HL-60 (cell line): ENCODE data around the gene NFIA.

Source experiments
- DNase-seq, 2 experiments: peaks; one replicate each; pipeline ENCODE4 v3.0.0-alpha.2; 2010 to 2020; ENCODE audit warnings: low read depth in 1 of 2, low spot score in 1 of 2
- H3K27ac ChIP-seq: fragments of 250-450 bp; sonication (Bioruptor Pico); replicated peaks from 2 replicates; pipeline ENCODE4 v1.5.1; 2020; ENCODE audit warnings: mild to moderate bottlenecking, moderate library complexity
- H3K27me3 ChIP-seq: fragments of 250-450 bp; sonication (Bioruptor Pico); 2 replicates; pipeline ENCODE4 v1.5.1; 2021; ENCODE audit warnings: mild to moderate bottlenecking, moderate library complexity; ENCODE audit not compliant: insufficient read depth, poor library complexity, severe bottlenecking
- H3K4me3 ChIP-seq: replicated peaks from 2 replicates; pipeline ENCODE4 v1.5.1; 2011; ENCODE audit warnings: mild to moderate bottlenecking, control low read depth, low read length; ENCODE audit not compliant: insufficient read depth
- CTCF ChIP-seq: IDR thresholded peaks from one replicate; pipeline ENCODE4 v1.5.1; 2011; ENCODE audit warnings: low read length, control low read depth, inconsistent platforms; ENCODE audit not compliant: insufficient read depth
- GABPA ChIP-seq: IDR thresholded peaks from 2 replicates; pipeline ENCODE4 v1.6.1; 2012; ENCODE audit warnings: low read depth
- POLR2AphosphoS5 ChIP-seq: IDR thresholded peaks from 2 replicates; pipeline ENCODE4 v1.6.1; 2012; ENCODE audit warnings: low read depth
- REST ChIP-seq: IDR thresholded peaks from 2 replicates; pipeline ENCODE4 v1.6.1; 2012; ENCODE audit warnings: low read depth; ENCODE audit not compliant: insufficient replicate concordance
- SPI1 ChIP-seq: IDR thresholded peaks from 2 replicates; pipeline ENCODE4 v1.6.1; 2012; ENCODE audit warnings: low read depth, mild to moderate bottlenecking, borderline replicate concordance

NFIA gene

GRCh38 chr1:61356016-61356415, 273.7 kb downstream of the NFIA start:
- no peak overlapping the region for H3K27ac ChIP-seq
- H3K27me3 ChIP-seq, result no peaks in the 10 kb centered on the region
- no peak for DNase-seq
- no peak overlapping the region for H3K4me3 ChIP-seq
- TF ChIP-seq SPI1 (no peak), CTCF (no peak), GABPA (no peak), POLR2AphosphoS5 (no peak), REST (no peak)

GRCh38 chr1:61356995-61357394, 274.6 kb downstream of the NFIA start:
- no peaks in the 10 kb centered on the region for H3K27me3 ChIP-seq
- TF ChIP-seq GABPA (no peak), CTCF (no peak), POLR2AphosphoS5 (no peak), REST (no peak), SPI1 (no peak)
- DNase-seq, result no peak
- H3K4me3 ChIP-seq, result no peak overlapping the region
- H3K27ac ChIP-seq, result no peak overlapping the region

- H3K27ac ChIP-seq, result no peak overlapping the region
- no peak for DNase-seq
- H3K4me3 ChIP-seq, result no peak overlapping the region
- TF ChIP-seq REST (no peak), POLR2AphosphoS5 (no peak), CTCF (no peak), GABPA (no peak), SPI1 (no peak)
- no peaks in the 10 kb centered on the region for H3K27me3 ChIP-seq
These were observed 275.2 kb downstream of the NFIA start for GRCh38 chr1:61357539-61357938.
